C1 segment of cervical spinal cord (tissue), 14 donors: ENCODE measurements around the gene NFAT5.
"Not testable (repeated sequence)": the region's sequence is repeated elsewhere in the genome, so short reads cannot be mapped to it uniquely, and the experiment has no call there.

Experiments used
- DNase-seq, 14 donors: peaks; one replicate each; lab custom pipeline; 2025; lab: John Stamatoyannopoulos, UW

The NFAT5 gene

GRCh38 chr16:69706256-69706974 lies 140.6 kb downstream of the NFAT5 start:
- no peak for DNase-seq

- no peak for DNase-seq
Measured at GRCh38 chr16:69706975-69707340, 141.2 kb downstream of the NFAT5 start.

GRCh38 chr16:69707920-69708683 lies 142.3 kb downstream of the NFAT5 start:
- no peak for DNase-seq

- peak in 2 of 14 donors; percentile 5 to 56 for DNase-seq
Measured at GRCh38 chr16:69709456-69710084, 143.8 kb downstream of the NFAT5 start.

- DNase-seq, result no peak
Measured at GRCh38 chr16:69711115-69711740, 145.5 kb downstream of the NFAT5 start.

- DNase-seq, result no peak
Measured at GRCh38 chr16:69712277-69712676, 146.5 kb downstream of the NFAT5 start.

GRCh38 chr16:69712914-69713581 lies 147.3 kb downstream of the NFAT5 start:
- DNase-seq, result no peak

- DNase-seq, result peak in 3 of 14 donors; percentile 5 to 38 (median 13)
Measured at GRCh38 chr16:69717066-69717465, 151.3 kb downstream of the NFAT5 start.

GRCh38 chr16:69718111-69718764 lies 152.5 kb downstream of the NFAT5 start:
- no peak for DNase-seq

- DNase-seq, result no peak
Measured at GRCh38 chr16:69720822-69721430, 155.2 kb downstream of the NFAT5 start.

GRCh38 chr16:69721441-69721957 lies 155.7 kb downstream of the NFAT5 start:
- no peak for DNase-seq

GRCh38 chr16:69724414-69724873 lies 158.7 kb downstream of the NFAT5 start:
- no peak for DNase-seq

- DNase-seq, result peak in 1 of 14 donors; percentile 14
Measured at GRCh38 chr16:69724981-69725479, 159.3 kb downstream of the NFAT5 start.

- DNase-seq, result peak in 2 of 14 donors; percentile 29 to 32
Measured at GRCh38 chr16:69725480-69726312, 159.9 kb downstream of the NFAT5 start.

GRCh38 chr16:69726313-69727060 lies 160.7 kb downstream of the NFAT5 start, which contains the start of gene NQO1:
Gene NQO1 (minus strand): TSS chr16:69726560. CDS start chr16:69726439, 121 bp downstream.
- DNase-seq, result peak in 13 of 14 donors; percentile 69 to 89 (median 80)

- DNase-seq, result peak in 8 of 14 donors; percentile 5 to 49 (median 16)
Measured at GRCh38 chr16:69727916-69728270, 162.1 kb downstream of the NFAT5 start.

- DNase-seq, result not testable (repeated sequence)
Measured at GRCh38 chr16:69729030-69729429, 163.3 kb downstream of the NFAT5 start.

GRCh38 chr16:69731280-69731679 lies 165.5 kb downstream of the NFAT5 start:
- DNase-seq, result not testable (repeated sequence)
